GM23338 (cell line): ENCODE results near the gene DRC7. TPM values are rescaled to one million over a fixed set of nuclear protein-coding genes. Genes with fewer than 3 reads are reported as not detected.

ENCODE experiments used
- ATAC-seq: fragments of 200-7000 bp; cut with Tn5 transposase; 3 replicates; pipeline ENCODE4 v1.9.1; 2020
- DNase-seq: peaks from one replicate; pipeline ENCODE4 v3.0.0-alpha.2; 2015; ENCODE audit warnings: low spot score
- H2AFZ ChIP-seq: fragments of 200-600 bp; sonication (generic); 2 replicates; pipeline ENCODE4 v1.8.0; 2016; ENCODE audit warnings: antibody characterized with exemption, mild to moderate bottlenecking, moderate library complexity
- H3F3A ChIP-seq: fragments of 200-600 bp; sonication (generic); replicated peaks from 2 replicates; pipeline ENCODE4 v1.8.0; 2017; ENCODE audit warnings: antibody characterized with exemption, mixed run types, low read depth
- H3K27ac ChIP-seq: fragments of 200-600 bp; sonication (generic); 2 replicates; pipeline ENCODE4 v1.6.1; 2016; ENCODE audit warnings: low read depth
- H3K27me3 ChIP-seq: fragments of 200-600 bp; sonication (generic); 2 replicates; pipeline ENCODE4 v1.8.0; 2016; ENCODE audit warnings: mild to moderate bottlenecking, mixed run types, moderate library complexity; ENCODE audit not compliant: insufficient read depth
- H3K36me3 ChIP-seq: fragments of 200-600 bp; sonication (generic); 2 replicates; pipeline ENCODE4 v1.8.0; 2016; ENCODE audit warnings: mild to moderate bottlenecking; ENCODE audit not compliant: insufficient read depth
- H3K4me1 ChIP-seq: fragments of 200-600 bp; sonication (generic); 2 replicates; pipeline ENCODE4 v1.8.0; 2016; ENCODE audit warnings: mild to moderate bottlenecking, moderate library complexity; ENCODE audit not compliant: insufficient read depth
- H3K4me2 ChIP-seq: fragments of 200-600 bp; sonication (generic); 2 replicates; pipeline ENCODE4 v1.7.1; 2017; ENCODE audit warnings: mixed run types
- H3K4me3 ChIP-seq: fragments of 200-600 bp; sonication (generic); 2 replicates; pipeline ENCODE4 v1.6.1; 2016; ENCODE audit warnings: mixed run types
- H3K79me2 ChIP-seq: fragments of 200-600 bp; sonication (generic); replicated peaks from 2 replicates; pipeline ENCODE4 v1.8.0; 2017; ENCODE audit warnings: mild to moderate bottlenecking; ENCODE audit not compliant: insufficient read depth
- H3K9me2 ChIP-seq: fragments of 200-600 bp; sonication (generic); 2 replicates; pipeline ENCODE4 v1.8.0; 2017; ENCODE audit not compliant: insufficient read depth
- H4K20me1 ChIP-seq: fragments of 200-600 bp; sonication (generic); replicated peaks from 2 replicates; pipeline ENCODE4 v1.8.0; 2017; ENCODE audit warnings: mild to moderate bottlenecking; ENCODE audit not compliant: insufficient read depth
- H3K27ac Mint-ChIP-seq: 2 replicates; pipeline ENCODE4 v1.8.0; 2020; ENCODE audit warnings: inconsistent platforms, mild to moderate bottlenecking, moderate library complexity, mixed read lengths
- H3K27me3 Mint-ChIP-seq: 3 replicates; pipeline ENCODE4 v1.8.0; 2022; ENCODE audit warnings: low read depth, mild to moderate bottlenecking, moderate library complexity, mixed read lengths, inconsistent platforms; ENCODE audit not compliant: insufficient read depth, poor library complexity
- H3K36me3 Mint-ChIP-seq: 3 replicates; pipeline ENCODE4 v1.8.0; 2021; ENCODE audit warnings: low read depth, mild to moderate bottlenecking, inconsistent platforms, moderate library complexity, mixed read lengths
- H3K4me1 Mint-ChIP-seq: 3 replicates; pipeline ENCODE4 v1.8.0; 2020; ENCODE audit warnings: mild to moderate bottlenecking, inconsistent platforms, mixed read lengths
- H3K4me3 Mint-ChIP-seq: 3 replicates; pipeline ENCODE4 v1.8.0; 2021; ENCODE audit warnings: moderate library complexity, mild to moderate bottlenecking, inconsistent platforms, mixed read lengths
- H3K9me3 Mint-ChIP-seq: 3 replicates; pipeline ENCODE4 v1.8.0; 2020; ENCODE audit warnings: moderate library complexity, mild to moderate bottlenecking, inconsistent platforms, mixed read lengths
- CREB1 ChIP-seq: fragments of 250-450 bp; sonication (Bioruptor Pico); IDR thresholded peaks from 2 replicates; pipeline ENCODE4 v1.5.0; 2020; ENCODE audit warnings: low read depth, mild to moderate bottlenecking, moderate library complexity
- CTCF ChIP-seq, 2 experiments: fragments of 200-600 bp in 1 of 2; sonication (generic) in 1 of 2; conservative IDR thresholded peaks; 2 replicates each; pipeline versions ENCODE4 v1.5.1 to v1.6.1; 2016 to 2017; ENCODE audit warnings: antibody characterized with exemption in 2 of 2, low read depth in 2 of 2, mild to moderate bottlenecking in 2 of 2, moderate library complexity in 1 of 2
- EZH2phosphoT487 ChIP-seq: fragments of 200-600 bp; sonication (generic); IDR thresholded peaks from one replicate; pipeline ENCODE4 v1.8.1; 2018; ENCODE audit warnings: antibody characterized with exemption; ENCODE audit not compliant: unreplicated experiment
- JUNB ChIP-seq: IDR thresholded peaks from one replicate; pipeline ENCODE4 v1.6.1; 2016; ENCODE audit warnings: antibody characterized with exemption; ENCODE audit not compliant: unreplicated experiment
- POLR2AphosphoS5 ChIP-seq: IDR thresholded peaks from 2 replicates; pipeline ENCODE4 v1.6.1; 2016; ENCODE audit warnings: antibody characterized with exemption, low read depth
- REST ChIP-seq: IDR thresholded peaks from one replicate; pipeline ENCODE4 v1.6.1; 2018; ENCODE audit warnings: antibody characterized with exemption; ENCODE audit not compliant: unreplicated experiment
- STAT1 ChIP-seq: IDR thresholded peaks from one replicate; pipeline ENCODE4 v1.6.1; 2016; ENCODE audit warnings: antibody characterized with exemption; ENCODE audit not compliant: unreplicated experiment
- ZNF114 ChIP-seq: fragments of 250-450 bp; sonication (Bioruptor Pico); IDR thresholded peaks from 2 replicates; pipeline ENCODE4 v1.5.0; 2020; ENCODE audit warnings: mild to moderate bottlenecking, moderate library complexity
- ZNF331 ChIP-seq: fragments of 250-450 bp; sonication (Bioruptor Pico); IDR thresholded peaks from 2 replicates; pipeline ENCODE4 v1.5.0; 2020; ENCODE audit warnings: low read depth, mild to moderate bottlenecking, moderate library complexity
- ZNF462 ChIP-seq: fragments of 250-450 bp; sonication (Bioruptor Pico); IDR thresholded peaks from 2 replicates; pipeline ENCODE4 v1.5.0; 2020; ENCODE audit warnings: mild to moderate bottlenecking, moderate library complexity
- polyA plus RNA-seq: library from polyadenylated mRNA; unstranded; fragments of >200 nt; fragmentation: Nextera tagmentation; extraction: Ambion mirVana; gene quantifications from 2 replicates; pipeline ENCODE4 v1.2.1, GENCODE V29; 2016
- total RNA-seq: library from RNA; depleted of rRNA; stranded (reverse); fragments of >200 nt; shearing (Covaris generic); gene quantifications from 2 replicates; pipeline ENCODE4 v1.2.3, GENCODE V29; 2014

The DRC7 gene
- total and polyA plus RNA-seq, 2 experiments from 2014 or later = not detected

- Histone ChIP-seq H3K79me2 (no peaks in the 10 kb centered on the region), H4K20me1 (no peaks in the 10 kb centered on the region), H3K9me2 (no peaks in the 10 kb centered on the region), H3F3A (no peaks in the 10 kb centered on the region), H3K27ac (no peak overlapping the region), H2AFZ (no peak overlapping the region), H3K4me1 (no peaks in the 10 kb centered on the region), H3K36me3 (no peaks in the 10 kb centered on the region), H3K4me2 (no peak overlapping the region), H3K4me3 (peak overlapping the region; percentile 49; the same call in 1 of the 2 replicates), H3K27me3 (no peaks in the 10 kb centered on the region)
- H3K9me3 Mint-ChIP-seq = no peaks in the 10 kb centered on the region
- H3K4me3 Mint-ChIP-seq = no peak overlapping the region
- DNase-seq (no peak), ATAC-seq (no peak)
- peaks cover 2% of the 10 kb centered on the region for H3K27me3 Mint-ChIP-seq
- H3K27ac Mint-ChIP-seq = no peak overlapping the region
- no peaks in the 10 kb centered on the region for H3K36me3 Mint-ChIP-seq
- TF ChIP-seq STAT1 (no peak), JUNB (no peak), ZNF114 (CRISPR knock-in tag) (no peak), ZNF331 (CRISPR knock-in tag) (no peak), POLR2AphosphoS5 (no peak)
- H3K4me1 Mint-ChIP-seq = peaks cover 10% of the 10 kb centered on the region
Observed at GRCh38 chr16:57694231-57694724, 328 bp upstream of the DRC7 start.

- Mint-ChIP-seq H3K4me3 (no peak overlapping the region), H3K9me3 (no peaks in the 10 kb centered on the region; the same call in 2 of the 3 replicates)
- no peak for ATAC-seq
- TF ChIP-seq EZH2phosphoT487 (no peak), JUNB (no peak), ZNF114 (CRISPR knock-in tag) (no peak), CREB1 (no peak), REST (no peak), ZNF462 (no peak), CTCF (conservative IDR thresholded peaks at IDR 0.05; ENCODE audit: low read depth in 2 of 2) (no peak), ZNF331 (CRISPR knock-in tag) (no peak)
Observed at GRCh38 chr16:57695680-57696069, 1.1 kb downstream of the DRC7 start.

More at GRCh38 chr16:57695680-57696069, 1.1 kb downstream of the DRC7 start:
- H3K36me3 ChIP-seq = no peaks in the 10 kb centered on the region
- H3K4me3 ChIP-seq = no peak overlapping the region
- no peak overlapping the region for H3K27ac ChIP-seq
- Mint-ChIP-seq H3K36me3 (no peaks in the 10 kb centered on the region), H3K27me3 (peaks cover 2% of the 10 kb centered on the region), H3K27ac (no peak overlapping the region), H3K4me1 (peaks cover 3% of the 10 kb centered on the region; the same call in 2 of the 3 replicates)
- H3K9me2 ChIP-seq = no peaks in the 10 kb centered on the region
- no peak overlapping the region for H3K4me2 ChIP-seq
- no peaks in the 10 kb centered on the region for H3K27me3 ChIP-seq
- H4K20me1 ChIP-seq = no peaks in the 10 kb centered on the region
- no peaks in the 10 kb centered on the region for H3K79me2 ChIP-seq
- no peaks in the 10 kb centered on the region for H3K4me1 ChIP-seq
- H2AFZ ChIP-seq = no peak overlapping the region
- no peak for DNase-seq
- no peaks in the 10 kb centered on the region for H3F3A ChIP-seq
